ENCODE measurements around the gene DLL3. TPM values are rescaled to one million over a fixed set of nuclear protein-coding genes. Genes with fewer than 3 reads are reported as not detected.

Gene DLL3
- total RNA-seq, 2 donors from 2014 or later, result 2.0 to 4.3 TPM

DNA sequence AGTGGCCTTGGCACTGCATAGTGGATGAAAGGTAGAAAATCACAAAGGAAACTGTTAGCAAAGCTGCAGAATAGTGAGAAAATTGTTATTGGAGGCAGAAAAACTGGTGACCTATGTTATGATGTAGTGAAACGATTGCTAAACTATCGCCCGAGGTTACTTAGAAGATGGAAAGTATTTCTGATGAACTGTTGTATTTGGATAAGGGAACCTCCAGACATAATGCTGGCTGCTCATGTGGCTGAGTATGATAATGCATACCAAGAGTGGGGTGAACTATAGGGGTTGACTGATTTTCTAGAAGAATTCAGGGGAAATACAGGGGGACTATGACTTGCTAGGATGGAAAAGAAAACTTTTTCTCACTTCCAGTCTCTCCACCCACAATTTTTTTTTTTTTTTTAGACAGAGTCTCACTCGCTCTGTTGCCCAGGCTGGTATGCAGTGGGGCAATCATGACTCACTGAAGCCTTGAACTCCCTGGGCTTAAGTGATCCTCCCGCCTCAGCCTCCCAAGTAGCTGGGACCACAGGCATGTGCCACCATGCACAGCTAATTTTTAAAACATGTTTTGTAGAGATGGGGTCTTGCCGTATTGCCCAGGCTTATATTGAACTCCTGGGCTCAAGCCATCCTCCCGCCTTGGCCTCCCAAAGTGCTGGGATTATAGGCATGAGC lies 45.6 kb downstream of the DLL3 start:
- H3K9ac ChIP-seq (ENCODE audit: extremely low read depth, low read length, poor library complexity, severe bottlenecking), result no peak overlapping the region
- no peak overlapping the region for H3K27ac ChIP-seq (ENCODE audit: low read depth, low read length)
- no peak for DNase-seq
- H3K4me1 ChIP-seq (ENCODE audit: control insufficient read depth, insufficient read depth, low read length), result no peaks in the 10 kb centered on the region
- H3K9me3 ChIP-seq (ENCODE audit: control insufficient read depth, low read length), result no peaks in the 10 kb centered on the region
- H3K36me3 ChIP-seq (ENCODE audit: control insufficient read depth, insufficient read depth, low read length), result no peaks in the 10 kb centered on the region
- no peak overlapping the region for H3K4me3 ChIP-seq (ENCODE audit: low read length)
- Mint-ChIP-seq H3K4me3 (no peak overlapping the region), H3K27ac (no peak overlapping the region), H3K36me3 (ENCODE audit: low read depth) (no peaks in the 10 kb centered on the region), H3K4me1 (peaks cover 14% of the 10 kb centered on the region), H3K27me3 (ENCODE audit: insufficient read depth) (no peaks in the 10 kb centered on the region), H3K9me3 (no peaks in the 10 kb centered on the region)
- 90 to 91% methylated on average over 5 to 7 of the region's 7 CpGs for WGBS, 2 experiments (ENCODE audit: insufficient coverage in 1 of 2, insufficient read length in 1 of 2)
- TF ChIP-seq, protein P1, sequence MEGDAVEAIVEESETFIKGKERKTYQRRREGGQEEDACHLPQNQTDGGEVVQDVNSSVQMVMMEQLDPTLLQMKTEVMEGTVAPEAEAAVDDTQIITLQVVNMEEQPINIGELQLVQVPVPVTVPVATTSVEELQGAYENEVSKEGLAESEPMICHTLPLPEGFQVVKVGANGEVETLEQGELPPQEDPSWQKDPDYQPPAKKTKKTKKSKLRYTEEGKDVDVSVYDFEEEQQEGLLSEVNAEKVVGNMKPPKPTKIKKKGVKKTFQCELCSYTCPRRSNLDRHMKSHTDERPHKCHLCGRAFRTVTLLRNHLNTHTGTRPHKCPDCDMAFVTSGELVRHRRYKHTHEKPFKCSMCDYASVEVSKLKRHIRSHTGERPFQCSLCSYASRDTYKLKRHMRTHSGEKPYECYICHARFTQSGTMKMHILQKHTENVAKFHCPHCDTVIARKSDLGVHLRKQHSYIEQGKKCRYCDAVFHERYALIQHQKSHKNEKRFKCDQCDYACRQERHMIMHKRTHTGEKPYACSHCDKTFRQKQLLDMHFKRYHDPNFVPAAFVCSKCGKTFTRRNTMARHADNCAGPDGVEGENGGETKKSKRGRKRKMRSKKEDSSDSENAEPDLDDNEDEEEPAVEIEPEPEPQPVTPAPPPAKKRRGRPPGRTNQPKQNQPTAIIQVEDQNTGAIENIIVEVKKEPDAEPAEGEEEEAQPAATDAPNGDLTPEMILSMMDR (conservative IDR thresholded peaks at IDR 0.05), result no peak
- H3K27me3 ChIP-seq (ENCODE audit: control insufficient read depth, insufficient read depth, low read length, poor library complexity, severe bottlenecking), result no peaks in the 10 kb centered on the region

DNA sequence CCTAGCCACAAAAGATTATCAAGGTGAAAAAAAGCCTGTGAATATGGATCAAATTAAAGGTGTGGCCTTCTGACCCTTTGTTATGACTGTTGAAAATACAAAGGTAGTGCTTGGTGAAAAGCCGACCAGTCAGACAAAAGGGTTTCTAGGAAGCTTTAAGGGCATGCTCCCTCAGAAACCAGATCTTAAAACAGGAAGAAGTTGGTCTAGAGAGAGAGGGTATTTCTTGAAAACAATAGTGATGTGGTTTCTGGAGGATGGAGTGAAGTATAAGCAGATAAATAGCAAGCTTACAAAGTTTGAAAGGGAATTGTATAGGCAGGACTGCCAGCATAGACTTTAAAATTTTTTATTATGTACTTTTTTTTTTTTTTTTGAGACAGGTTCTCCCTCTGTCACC lies 46.2 kb downstream of the DLL3 start:
- 80 to 83% methylated on average over 1 of the region's 1 CpG for WGBS, 2 experiments (ENCODE audit: insufficient coverage in 1 of 2, insufficient read length in 1 of 2)
- Mint-ChIP-seq H3K4me1 (peaks cover 14% of the 10 kb centered on the region), H3K36me3 (ENCODE audit: low read depth) (no peaks in the 10 kb centered on the region), H3K27me3 (ENCODE audit: insufficient read depth) (no peaks in the 10 kb centered on the region), H3K27ac (no peak overlapping the region), H3K9me3 (no peaks in the 10 kb centered on the region), H3K4me3 (no peak overlapping the region)
- no peaks in the 10 kb centered on the region for H3K27me3 ChIP-seq (ENCODE audit: control insufficient read depth, insufficient read depth, low read length, poor library complexity, severe bottlenecking)
- no peak for DNase-seq
- no peak overlapping the region for H3K27ac ChIP-seq (ENCODE audit: low read depth, low read length)
- H3K4me1 ChIP-seq (ENCODE audit: control insufficient read depth, insufficient read depth, low read length), result no peaks in the 10 kb centered on the region
- no peaks in the 10 kb centered on the region for H3K36me3 ChIP-seq (ENCODE audit: control insufficient read depth, insufficient read depth, low read length)
- H3K4me3 ChIP-seq (ENCODE audit: low read length), result no peak overlapping the region
- no peak overlapping the region for H3K9ac ChIP-seq (ENCODE audit: extremely low read depth, low read length, poor library complexity, severe bottlenecking)
- H3K9me3 ChIP-seq (ENCODE audit: control insufficient read depth, low read length), result no peaks in the 10 kb centered on the region
- TF ChIP-seq, protein P1 (conservative IDR thresholded peaks at IDR 0.05), result no peak

DNA sequence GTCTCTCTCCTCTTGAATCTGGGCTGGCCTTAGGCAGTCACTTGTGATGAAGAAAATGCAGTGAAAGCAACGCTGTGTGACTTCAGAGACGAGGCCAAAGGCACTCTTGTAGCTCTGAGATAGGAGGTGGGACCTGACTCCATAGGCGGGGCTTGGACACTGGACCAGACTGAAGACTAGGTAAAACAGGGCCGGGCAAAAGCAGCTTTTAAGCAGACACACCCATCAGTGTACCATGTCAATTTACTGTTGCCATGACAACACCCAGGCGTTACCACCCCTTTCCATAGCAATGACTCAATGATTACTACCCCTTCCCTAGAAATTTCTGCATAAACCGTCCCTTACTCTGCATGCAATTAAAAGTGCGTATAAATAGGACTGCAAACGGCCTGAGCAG lies 47.9 kb downstream of the DLL3 start:
- Histone ChIP-seq H3K27me3 (ENCODE audit: control insufficient read depth, insufficient read depth, low read length, poor library complexity, severe bottlenecking) (no peaks in the 10 kb centered on the region), H3K9ac (ENCODE audit: extremely low read depth, low read length, poor library complexity, severe bottlenecking) (no peak overlapping the region), H3K36me3 (ENCODE audit: control insufficient read depth, insufficient read depth, low read length) (no peaks in the 10 kb centered on the region), H3K27ac (ENCODE audit: low read depth, low read length) (no peak overlapping the region), H3K4me3 (ENCODE audit: low read length) (no peak overlapping the region), H3K4me1 (ENCODE audit: control insufficient read depth, insufficient read depth, low read length) (no peaks in the 10 kb centered on the region), H3K9me3 (ENCODE audit: control insufficient read depth, low read length) (no peaks in the 10 kb centered on the region)
- Mint-ChIP-seq H3K36me3 (ENCODE audit: low read depth) (no peaks in the 10 kb centered on the region), H3K4me3 (no peak overlapping the region), H3K9me3 (no peaks in the 10 kb centered on the region), H3K27ac (no peak overlapping the region), H3K4me1 (peaks cover 9% of the 10 kb centered on the region), H3K27me3 (ENCODE audit: insufficient read depth) (no peaks in the 10 kb centered on the region)
- WGBS, 2 experiments (ENCODE audit: insufficient coverage in 1 of 2, insufficient read length in 1 of 2), result 78 to 80% methylated on average over 7 to 8 of the region's 8 CpGs
- no peak for DNase-seq
- TF ChIP-seq, protein P1 (conservative IDR thresholded peaks at IDR 0.05), result no peak
